Smooth muscle cell (in vitro differentiated cells): ENCODE results near the gene C3orf62. TPM values are rescaled to one million over a fixed set of nuclear protein-coding genes. Genes with fewer than 3 reads are reported as not detected.

ENCODE experiments used
- DNase-seq: peaks from one replicate; lab custom pipeline; 2025; ENCODE audit not compliant: unreplicated experiment; lab: John Stamatoyannopoulos, UW
- H2AFZ ChIP-seq: fragments of 200-600 bp; sonication (generic); 2 replicates; pipeline ENCODE4 v1.6.0; 2016; ENCODE audit warnings: antibody characterized with exemption, low read depth, mild to moderate bottlenecking
- H3F3A ChIP-seq: fragments of 200-600 bp; sonication (generic); 2 replicates; pipeline ENCODE4 v1.6.0; 2017; ENCODE audit warnings: antibody characterized with exemption, low read depth
- H3K27ac ChIP-seq: fragments of 200-600 bp; sonication (generic); 2 replicates; pipeline ENCODE4 v1.5.1; 2016; ENCODE audit warnings: low read depth, mild to moderate bottlenecking
- H3K27me3 ChIP-seq: fragments of 200-600 bp; sonication (generic); 2 replicates; pipeline ENCODE4 v1.6.1; 2016; ENCODE audit warnings: low read depth, mild to moderate bottlenecking
- H3K36me3 ChIP-seq: fragments of 200-600 bp; sonication (generic); 2 replicates; pipeline ENCODE4 v1.5.1; 2016; ENCODE audit warnings: low read depth
- H3K4me1 ChIP-seq: fragments of 200-600 bp; sonication (generic); 2 replicates; pipeline ENCODE4 v1.5.1; 2016; ENCODE audit warnings: low read depth
- H3K4me2 ChIP-seq: fragments of 200-600 bp; sonication (generic); 2 replicates; pipeline ENCODE4 v1.6.0; 2016; ENCODE audit warnings: mild to moderate bottlenecking
- H3K4me3 ChIP-seq: fragments of 200-600 bp; sonication (generic); 2 replicates; pipeline ENCODE4 v1.5.1; 2016; ENCODE audit warnings: mild to moderate bottlenecking
- H3K79me2 ChIP-seq: fragments of 200-600 bp; sonication (generic); 2 replicates; pipeline ENCODE4 v1.6.0; 2016; ENCODE audit warnings: low read depth, mild to moderate bottlenecking
- H3K9ac ChIP-seq: fragments of 200-600 bp; sonication (generic); 2 replicates; pipeline ENCODE4 v1.6.0; 2016; ENCODE audit warnings: low read depth
- H3K9me3 ChIP-seq: fragments of 200-600 bp; sonication (generic); replicated peaks from 2 replicates; pipeline ENCODE4 v1.5.1; 2016; ENCODE audit warnings: low read depth
- H4K20me1 ChIP-seq: fragments of 200-600 bp; sonication (generic); 2 replicates; pipeline ENCODE4 v1.6.0; 2016; ENCODE audit warnings: low read depth
- WGBS: methylation state at CpG from one replicate; pipeline ENCODE4 v1.1.7; 2016; ENCODE audit warnings: low lambda C conversion rate; 5-methylcytosine and 5-hydroxymethylcytosine counted together
- polyA plus RNA-seq: library from polyadenylated mRNA; unstranded; fragments of >200 nt; fragmentation: Nextera tagmentation; extraction: Ambion mirVana; gene quantifications from 2 replicates; pipeline ENCODE4 v1.2.1, GENCODE V29; 2016
- total RNA-seq: library from RNA; depleted of rRNA; stranded (reverse); fragments of >200 nt; gene quantifications from 2 replicates; pipeline ENCODE4 v1.2.3, GENCODE V29; 2014
- TF ChIP-seq, protein P1 (sequence below): fragments of 200-600 bp; sonication (generic); IDR thresholded peaks from 2 replicates; pipeline ENCODE4 v1.5.1; 2017; ENCODE audit warnings: borderline replicate concordance, mild to moderate bottlenecking, antibody characterized with exemption; ENCODE audit not compliant: insufficient read depth, poor library complexity, severe bottlenecking

The C3orf62 gene
- total and polyA plus RNA-seq, 2 experiments from 2014 or later, result 1.6 TPM

GRCh38 chr3:49269443-49270155 is 7.4 kb downstream of the C3orf62 start:
- no peaks in the 10 kb centered on the region for H3K27me3 ChIP-seq
- H4K20me1 ChIP-seq, result no peaks in the 10 kb centered on the region
- no peaks in the 10 kb centered on the region for H3K36me3 ChIP-seq
- no peaks in the 10 kb centered on the region for H3F3A ChIP-seq
- no peak overlapping the region for H2AFZ ChIP-seq
- no peak for DNase-seq
- no peak overlapping the region for H3K4me3 ChIP-seq
- TF ChIP-seq, protein P1, sequence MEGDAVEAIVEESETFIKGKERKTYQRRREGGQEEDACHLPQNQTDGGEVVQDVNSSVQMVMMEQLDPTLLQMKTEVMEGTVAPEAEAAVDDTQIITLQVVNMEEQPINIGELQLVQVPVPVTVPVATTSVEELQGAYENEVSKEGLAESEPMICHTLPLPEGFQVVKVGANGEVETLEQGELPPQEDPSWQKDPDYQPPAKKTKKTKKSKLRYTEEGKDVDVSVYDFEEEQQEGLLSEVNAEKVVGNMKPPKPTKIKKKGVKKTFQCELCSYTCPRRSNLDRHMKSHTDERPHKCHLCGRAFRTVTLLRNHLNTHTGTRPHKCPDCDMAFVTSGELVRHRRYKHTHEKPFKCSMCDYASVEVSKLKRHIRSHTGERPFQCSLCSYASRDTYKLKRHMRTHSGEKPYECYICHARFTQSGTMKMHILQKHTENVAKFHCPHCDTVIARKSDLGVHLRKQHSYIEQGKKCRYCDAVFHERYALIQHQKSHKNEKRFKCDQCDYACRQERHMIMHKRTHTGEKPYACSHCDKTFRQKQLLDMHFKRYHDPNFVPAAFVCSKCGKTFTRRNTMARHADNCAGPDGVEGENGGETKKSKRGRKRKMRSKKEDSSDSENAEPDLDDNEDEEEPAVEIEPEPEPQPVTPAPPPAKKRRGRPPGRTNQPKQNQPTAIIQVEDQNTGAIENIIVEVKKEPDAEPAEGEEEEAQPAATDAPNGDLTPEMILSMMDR, result no peak
- H3K4me2 ChIP-seq, result no peak overlapping the region
- H3K9me3 ChIP-seq, result no peaks in the 10 kb centered on the region
- H3K27ac ChIP-seq, result no peak overlapping the region
- no peaks in the 10 kb centered on the region for H3K4me1 ChIP-seq
- WGBS, result 99% methylated on average over 3 of the region's 3 CpGs
- no peaks in the 10 kb centered on the region for H3K79me2 ChIP-seq
- H3K9ac ChIP-seq, result no peak overlapping the region

GRCh38 chr3:49266410-49267095 is 10.5 kb downstream of the C3orf62 start:
- no peak overlapping the region for H3K9ac ChIP-seq
- no peaks in the 10 kb centered on the region for H4K20me1 ChIP-seq
- no peak overlapping the region for H3K27ac ChIP-seq
- no peak for DNase-seq
- no peaks in the 10 kb centered on the region for H3K36me3 ChIP-seq
- no peaks in the 10 kb centered on the region for H3K27me3 ChIP-seq
- 93% methylated on average over 5 of the region's 5 CpGs for WGBS
- no peak overlapping the region for H2AFZ ChIP-seq
- H3K9me3 ChIP-seq, result no peaks in the 10 kb centered on the region
- no peaks in the 10 kb centered on the region for H3K4me1 ChIP-seq
- H3F3A ChIP-seq, result no peaks in the 10 kb centered on the region
- H3K79me2 ChIP-seq, result no peaks in the 10 kb centered on the region
- H3K4me2 ChIP-seq, result no peak overlapping the region
- H3K4me3 ChIP-seq, result no peak overlapping the region
- TF ChIP-seq, protein P1, result no peak

DNA sequence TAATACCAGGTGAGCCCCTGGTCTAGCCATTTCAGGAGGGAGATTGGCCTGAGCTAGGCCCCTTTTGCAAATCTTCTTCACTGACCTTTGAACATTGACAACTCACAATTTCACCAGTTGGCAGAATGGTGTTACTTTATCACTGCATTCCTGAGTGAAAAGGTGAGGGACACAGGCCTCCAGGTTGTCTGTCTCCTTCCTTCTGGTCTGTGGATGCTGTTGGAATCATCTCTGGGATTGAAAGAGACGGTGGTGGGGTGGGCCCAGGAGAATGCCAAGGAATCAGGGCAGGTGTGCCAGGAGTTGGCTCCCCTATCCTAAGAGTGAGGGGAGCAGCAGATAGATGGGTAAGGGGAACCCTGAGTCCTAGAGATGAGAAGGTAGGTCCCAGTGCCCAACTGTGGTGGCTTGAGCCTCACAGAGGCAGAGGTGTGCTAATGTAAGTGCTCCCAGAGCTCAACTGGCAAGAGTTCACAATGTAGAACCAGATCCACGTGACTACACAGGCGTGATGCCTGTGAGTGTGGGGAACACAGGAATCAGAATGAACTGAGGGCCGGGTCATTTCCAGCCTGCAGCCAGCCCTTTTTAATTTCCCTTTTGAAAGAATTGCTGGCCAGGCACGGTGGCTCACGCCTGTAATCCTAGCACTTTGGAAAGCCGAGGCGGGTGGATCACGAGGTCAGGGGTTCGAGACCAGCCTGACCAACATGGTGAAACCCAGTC is 11.2 kb downstream of the C3orf62 start:
- Histone ChIP-seq H4K20me1 (no peaks in the 10 kb centered on the region), H3K79me2 (no peaks in the 10 kb centered on the region), H3K4me2 (no peak overlapping the region), H3K9me3 (no peaks in the 10 kb centered on the region), H3K4me3 (no peak overlapping the region), H3K9ac (no peak overlapping the region), H3K4me1 (no peaks in the 10 kb centered on the region), H3K36me3 (no peaks in the 10 kb centered on the region), H3K27me3 (no peaks in the 10 kb centered on the region), H3F3A (no peaks in the 10 kb centered on the region), H3K27ac (no peak overlapping the region), H2AFZ (no peak overlapping the region)
- 95% methylated on average over 10 of the region's 10 CpGs for WGBS
- no peak for DNase-seq
- TF ChIP-seq, protein P1, result no peak
